NCI-H226 (cell line): ENCODE data around the gene PLEKHJ1.

Source experiments
- DNase-seq: peaks from one replicate; pipeline ENCODE4 v3.0.0-alpha.2; 2015

Gene PLEKHJ1

GRCh38 chr19:2195361-2195760, 40.8 kb downstream of the PLEKHJ1 start:
- DNase-seq: no peak

GRCh38 chr19:2194513-2195078, 41.5 kb downstream of the PLEKHJ1 start:
- no peak for DNase-seq

- DNase-seq: no peak
These were observed 42.3 kb downstream of the PLEKHJ1 start for GRCh38 chr19:2193807-2194206.

GRCh38 chr19:2192862-2193261, 43.3 kb downstream of the PLEKHJ1 start:
- DNase-seq: no peak

- no peak for DNase-seq
These were observed 44.4 kb downstream of the PLEKHJ1 start for GRCh38 chr19:2191456-2192310.

GRCh38 chr19:2190848-2191455, 45.2 kb downstream of the PLEKHJ1 start:
- DNase-seq: no peak

- DNase-seq: no peak
These were observed 46.2 kb downstream of the PLEKHJ1 start for GRCh38 chr19:2189880-2190279.

GRCh38 chr19:2188708-2189385, 47.3 kb downstream of the PLEKHJ1 start:
- no peak for DNase-seq

GRCh38 chr19:2187159-2187558, 49.0 kb downstream of the PLEKHJ1 start:
- DNase-seq: no peak

GRCh38 chr19:2186071-2186846, 49.9 kb downstream of the PLEKHJ1 start:
- DNase-seq: peak; percentile 78

GRCh38 chr19:2185734-2186070, 50.4 kb downstream of the PLEKHJ1 start:
- DNase-seq: no peak

- no peak for DNase-seq
These were observed 51.6 kb downstream of the PLEKHJ1 start for GRCh38 chr19:2184422-2184975.
